ENCODE results near the gene HOXD12. TPM values are rescaled to one million over a fixed set of nuclear protein-coding genes. Genes with fewer than 3 reads are reported as not detected.

The HOXD12 gene
- polyA plus RNA-seq, 1 donor from 2014 or later = not detected

GRCh38 chr2:176124110-176124946 is 24.7 kb downstream of the HOXD12 start:
- Histone ChIP-seq H3K79me2 (replicated peaks; ENCODE audit: insufficient read depth, low read length) (no peaks in the 10 kb centered on the region), H4K20me1 (ENCODE audit: insufficient read depth) (no peaks in the 10 kb centered on the region), H3K9me3 (ENCODE audit: low read length) (no peaks in the 10 kb centered on the region), H3K36me3 (ENCODE audit: insufficient read depth, low read length) (no peaks in the 10 kb centered on the region), H3K27me3 (ENCODE audit: insufficient read depth, low read depth, low read length) (peaks cover 100% of the 10 kb centered on the region), H3K4me2 (ENCODE audit: low read length) (no peak overlapping the region), H3K9me2 (ENCODE audit: insufficient read depth, low read length) (no peaks in the 10 kb centered on the region), H3K9ac (ENCODE audit: low read length) (no peak overlapping the region), H3K4me3 (ENCODE audit: low read length) (no peak overlapping the region), H3F3A (ENCODE audit: insufficient read depth, low read length, poor library complexity, severe bottlenecking) (no peaks in the 10 kb centered on the region), H2AFZ (ENCODE audit: low read depth, low read length) (no peak overlapping the region), H3K27ac (ENCODE audit: low read length) (no peak overlapping the region)
- peak; percentile 22 for TF ChIP-seq EZH2 (IDR thresholded peaks at IDR 0.05; ENCODE audit: borderline replicate concordance, insufficient read depth, low read length, poor library complexity, severe bottlenecking)
- no peak for TF ChIP-seq RAD21 (conservative IDR thresholded peaks at IDR 0.05)

DNA sequence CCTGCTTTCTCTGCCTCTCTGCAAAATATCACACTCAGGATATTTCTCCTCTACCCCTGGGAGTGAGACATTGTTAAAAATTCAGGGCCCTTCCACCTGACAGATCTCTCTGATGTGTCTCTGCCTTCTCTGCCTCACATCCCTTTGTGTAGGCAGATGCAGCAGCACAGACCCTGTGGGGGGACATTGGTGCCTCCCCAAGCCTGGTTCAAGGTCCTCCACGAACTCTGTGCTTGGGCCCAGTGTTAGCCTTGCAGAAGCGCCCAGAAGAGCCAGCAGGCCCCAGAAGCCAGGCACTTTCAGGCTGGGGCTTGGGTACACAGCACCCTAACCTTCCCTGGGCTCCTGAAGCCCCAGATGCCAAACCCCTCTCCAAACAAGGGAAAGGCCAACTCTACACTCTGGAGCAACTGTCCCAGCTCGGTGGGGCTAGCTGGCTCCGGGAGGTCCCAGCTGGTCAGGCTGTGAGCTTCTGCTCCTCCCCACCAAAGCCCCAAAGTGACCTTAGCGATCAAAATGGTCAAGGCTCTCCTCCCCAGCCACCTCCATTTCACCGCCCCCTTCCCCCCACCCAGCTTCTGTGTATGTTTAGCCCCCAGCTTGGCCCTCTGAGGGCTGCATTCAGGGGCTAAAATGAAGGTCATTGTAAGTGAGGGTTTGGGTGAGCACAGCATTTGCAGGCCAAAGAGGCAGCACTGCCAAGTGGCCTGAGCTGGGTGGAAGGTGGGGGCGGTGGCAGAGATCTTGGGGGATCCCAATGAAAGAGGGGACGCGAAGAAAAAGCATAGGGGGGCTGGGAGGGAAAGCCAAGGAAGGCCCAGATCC is 25.6 kb downstream of the HOXD12 start:
- H4K20me1 ChIP-seq (ENCODE audit: insufficient read depth) = no peaks in the 10 kb centered on the region
- no peak overlapping the region for H3K27ac ChIP-seq (ENCODE audit: low read length)
- no peak overlapping the region for H3K4me3 ChIP-seq (ENCODE audit: low read length)
- no peak overlapping the region for H3K9ac ChIP-seq (ENCODE audit: low read length)
- H3K36me3 ChIP-seq (ENCODE audit: insufficient read depth, low read length) = no peaks in the 10 kb centered on the region
- H3K9me3 ChIP-seq (ENCODE audit: low read length) = no peaks in the 10 kb centered on the region
- no peaks in the 10 kb centered on the region for H3K79me2 ChIP-seq (replicated peaks; ENCODE audit: insufficient read depth, low read length)
- no peaks in the 10 kb centered on the region for H3F3A ChIP-seq (ENCODE audit: insufficient read depth, low read length, poor library complexity, severe bottlenecking)
- H3K4me2 ChIP-seq (ENCODE audit: low read length) = no peak overlapping the region
- TF ChIP-seq REST (IDR thresholded peaks at IDR 0.05; ENCODE audit: borderline replicate concordance) (no peak), MXI1 (conservative IDR thresholded peaks at IDR 0.05; ENCODE audit: poor library complexity, severe bottlenecking) (no peak), SMC3 (conservative IDR thresholded peaks at IDR 0.05; ENCODE audit: poor library complexity) (no peak), POLR2AphosphoS5 (IDR thresholded peaks at IDR 0.05) (no peak), RAD21 (conservative IDR thresholded peaks at IDR 0.05) (no peak), TAF1 (IDR thresholded peaks at IDR 0.05; ENCODE audit: low read depth) (no peak), EZH2 (IDR thresholded peaks at IDR 0.05; ENCODE audit: borderline replicate concordance, insufficient read depth, low read length, poor library complexity, severe bottlenecking) (no peak), EP300 (conservative IDR thresholded peaks at IDR 0.05; ENCODE audit: poor library complexity, severe bottlenecking) (no peak)
- no peak overlapping the region for H2AFZ ChIP-seq (ENCODE audit: low read depth, low read length)
- peaks cover 97% of the 10 kb centered on the region for H3K27me3 ChIP-seq (ENCODE audit: insufficient read depth, low read depth, low read length)
- H3K9me2 ChIP-seq (ENCODE audit: insufficient read depth, low read length) = no peaks in the 10 kb centered on the region

- Histone ChIP-seq H3K27ac (ENCODE audit: low read length) (no peak overlapping the region), H3K9me3 (ENCODE audit: low read length) (no peaks in the 10 kb centered on the region), H2AFZ (ENCODE audit: low read depth, low read length) (no peak overlapping the region), H3K79me2 (replicated peaks; ENCODE audit: insufficient read depth, low read length) (no peaks in the 10 kb centered on the region), H3K9me2 (ENCODE audit: insufficient read depth, low read length) (no peaks in the 10 kb centered on the region), H3K9ac (ENCODE audit: low read length) (no peak overlapping the region), H4K20me1 (ENCODE audit: insufficient read depth) (no peaks in the 10 kb centered on the region), H3K36me3 (ENCODE audit: insufficient read depth, low read length) (no peaks in the 10 kb centered on the region), H3K27me3 (ENCODE audit: insufficient read depth, low read depth, low read length) (peaks cover 97% of the 10 kb centered on the region), H3K4me3 (ENCODE audit: low read length) (no peak overlapping the region), H3K4me2 (ENCODE audit: low read length) (no peak overlapping the region), H3F3A (ENCODE audit: insufficient read depth, low read length, poor library complexity, severe bottlenecking) (no peaks in the 10 kb centered on the region)
- TF ChIP-seq MXI1 (conservative IDR thresholded peaks at IDR 0.05; ENCODE audit: poor library complexity, severe bottlenecking) = no peak
- no peak for TF ChIP-seq EZH2 (IDR thresholded peaks at IDR 0.05; ENCODE audit: borderline replicate concordance, insufficient read depth, low read length, poor library complexity, severe bottlenecking)
- TF ChIP-seq, protein P1, sequence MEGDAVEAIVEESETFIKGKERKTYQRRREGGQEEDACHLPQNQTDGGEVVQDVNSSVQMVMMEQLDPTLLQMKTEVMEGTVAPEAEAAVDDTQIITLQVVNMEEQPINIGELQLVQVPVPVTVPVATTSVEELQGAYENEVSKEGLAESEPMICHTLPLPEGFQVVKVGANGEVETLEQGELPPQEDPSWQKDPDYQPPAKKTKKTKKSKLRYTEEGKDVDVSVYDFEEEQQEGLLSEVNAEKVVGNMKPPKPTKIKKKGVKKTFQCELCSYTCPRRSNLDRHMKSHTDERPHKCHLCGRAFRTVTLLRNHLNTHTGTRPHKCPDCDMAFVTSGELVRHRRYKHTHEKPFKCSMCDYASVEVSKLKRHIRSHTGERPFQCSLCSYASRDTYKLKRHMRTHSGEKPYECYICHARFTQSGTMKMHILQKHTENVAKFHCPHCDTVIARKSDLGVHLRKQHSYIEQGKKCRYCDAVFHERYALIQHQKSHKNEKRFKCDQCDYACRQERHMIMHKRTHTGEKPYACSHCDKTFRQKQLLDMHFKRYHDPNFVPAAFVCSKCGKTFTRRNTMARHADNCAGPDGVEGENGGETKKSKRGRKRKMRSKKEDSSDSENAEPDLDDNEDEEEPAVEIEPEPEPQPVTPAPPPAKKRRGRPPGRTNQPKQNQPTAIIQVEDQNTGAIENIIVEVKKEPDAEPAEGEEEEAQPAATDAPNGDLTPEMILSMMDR (IDR thresholded peaks at IDR 0.05; ENCODE audit: poor library complexity, severe bottlenecking) = no peak
- TF ChIP-seq REST (IDR thresholded peaks at IDR 0.05; ENCODE audit: borderline replicate concordance) = no peak
- no peak for TF ChIP-seq POLR2AphosphoS5 (IDR thresholded peaks at IDR 0.05)
- TF ChIP-seq RAD21 (conservative IDR thresholded peaks at IDR 0.05) = no peak
- no peak for TF ChIP-seq TAF1 (IDR thresholded peaks at IDR 0.05; ENCODE audit: low read depth)
- TF ChIP-seq EP300 (conservative IDR thresholded peaks at IDR 0.05; ENCODE audit: poor library complexity, severe bottlenecking) = no peak
- no peak for TF ChIP-seq SMC3 (conservative IDR thresholded peaks at IDR 0.05; ENCODE audit: poor library complexity)
Observed at GRCh38 chr2:176125772-176126054, 26.1 kb downstream of the HOXD12 start.

Measured in neural cell (in vitro differentiated cells).